ENCODE results near the gene TTLL11.

Gene TTLL11, protein sequence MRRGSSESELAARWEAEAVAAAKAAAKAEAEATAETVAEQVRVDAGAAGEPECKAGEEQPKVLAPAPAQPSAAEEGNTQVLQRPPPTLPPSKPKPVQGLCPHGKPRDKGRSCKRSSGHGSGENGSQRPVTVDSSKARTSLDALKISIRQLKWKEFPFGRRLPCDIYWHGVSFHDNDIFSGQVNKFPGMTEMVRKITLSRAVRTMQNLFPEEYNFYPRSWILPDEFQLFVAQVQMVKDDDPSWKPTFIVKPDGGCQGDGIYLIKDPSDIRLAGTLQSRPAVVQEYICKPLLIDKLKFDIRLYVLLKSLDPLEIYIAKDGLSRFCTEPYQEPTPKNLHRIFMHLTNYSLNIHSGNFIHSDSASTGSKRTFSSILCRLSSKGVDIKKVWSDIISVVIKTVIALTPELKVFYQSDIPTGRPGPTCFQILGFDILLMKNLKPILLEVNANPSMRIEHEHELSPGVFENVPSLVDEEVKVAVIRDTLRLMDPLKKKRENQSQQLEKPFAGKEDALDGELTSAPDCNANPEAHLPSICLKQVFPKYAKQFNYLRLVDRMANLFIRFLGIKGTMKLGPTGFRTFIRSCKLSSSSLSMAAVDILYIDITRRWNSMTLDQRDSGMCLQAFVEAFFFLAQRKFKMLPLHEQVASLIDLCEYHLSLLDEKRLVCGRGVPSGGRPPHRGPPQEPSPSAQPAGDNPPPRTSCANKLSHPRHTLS

DNA sequence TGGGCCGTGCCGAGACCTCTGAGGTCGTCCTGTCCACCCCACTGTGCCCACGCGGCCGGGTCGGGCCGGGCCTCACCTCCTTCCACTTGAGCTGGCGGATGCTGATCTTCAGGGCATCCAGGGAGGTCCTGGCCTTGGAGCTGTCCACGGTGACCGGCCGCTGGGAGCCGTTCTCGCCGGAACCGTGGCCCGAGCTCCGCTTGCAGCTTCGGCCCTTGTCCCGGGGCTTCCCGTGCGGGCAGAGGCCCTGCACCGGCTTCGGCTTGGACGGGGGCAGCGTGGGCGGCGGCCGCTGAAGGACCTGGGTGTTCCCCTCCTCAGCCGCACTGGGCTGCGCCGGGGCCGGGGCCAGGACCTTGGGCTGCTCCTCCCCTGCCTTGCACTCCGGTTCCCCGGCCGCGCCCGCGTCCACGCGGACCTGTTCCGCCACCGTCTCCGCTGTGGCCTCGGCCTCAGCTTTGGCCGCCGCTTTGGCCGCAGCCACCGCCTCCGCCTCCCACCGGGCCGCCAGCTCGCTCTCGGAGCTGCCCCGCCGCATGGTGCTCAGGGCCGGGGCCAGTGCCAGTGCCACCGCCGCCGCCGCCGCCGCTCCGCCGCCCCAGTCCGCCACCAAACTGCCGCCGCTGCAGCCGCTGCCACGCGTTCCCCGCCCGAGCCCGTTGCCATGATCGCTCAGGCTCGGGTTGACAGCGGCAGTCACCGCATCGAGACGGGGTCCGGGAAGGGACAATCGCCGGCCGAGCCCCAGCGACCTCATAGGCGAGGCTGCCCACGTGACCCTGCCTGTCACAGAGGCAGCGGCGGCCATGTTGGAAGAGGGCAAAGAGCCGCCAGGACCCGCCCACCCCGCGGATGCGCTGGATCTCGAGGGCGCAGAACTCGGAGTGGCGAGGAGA is at the start of gene TTLL11:
TTLL11 (minus strand) TSS at position 698 of the 896 bp plus-strand sequence; CDS start at position 538, 160 bp downstream.
- peak; percentile 87 for DNase-seq (ENCODE audit: low spot score)

DNA sequence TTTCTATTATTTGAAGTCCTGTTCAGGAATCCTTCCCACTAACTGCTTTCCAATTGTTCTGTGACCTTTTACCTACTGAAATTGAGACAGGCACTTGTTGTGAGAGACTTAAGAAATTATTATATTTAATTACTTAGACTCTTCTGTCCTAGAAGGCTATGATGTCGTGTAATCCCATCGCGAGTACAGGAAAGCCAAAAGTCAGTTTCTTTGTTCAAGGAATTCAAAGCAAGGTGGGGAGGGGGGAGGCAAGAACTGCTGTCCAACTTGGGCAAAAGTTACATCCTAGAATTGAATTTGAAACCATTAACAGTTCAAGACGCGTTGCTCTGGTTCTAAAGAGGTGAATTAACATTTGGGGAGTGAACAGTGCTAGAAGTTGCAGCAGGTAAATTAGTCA is 48.6 kb upstream of the TTLL11 start:
- no peak for DNase-seq (ENCODE audit: low spot score)

DNA sequence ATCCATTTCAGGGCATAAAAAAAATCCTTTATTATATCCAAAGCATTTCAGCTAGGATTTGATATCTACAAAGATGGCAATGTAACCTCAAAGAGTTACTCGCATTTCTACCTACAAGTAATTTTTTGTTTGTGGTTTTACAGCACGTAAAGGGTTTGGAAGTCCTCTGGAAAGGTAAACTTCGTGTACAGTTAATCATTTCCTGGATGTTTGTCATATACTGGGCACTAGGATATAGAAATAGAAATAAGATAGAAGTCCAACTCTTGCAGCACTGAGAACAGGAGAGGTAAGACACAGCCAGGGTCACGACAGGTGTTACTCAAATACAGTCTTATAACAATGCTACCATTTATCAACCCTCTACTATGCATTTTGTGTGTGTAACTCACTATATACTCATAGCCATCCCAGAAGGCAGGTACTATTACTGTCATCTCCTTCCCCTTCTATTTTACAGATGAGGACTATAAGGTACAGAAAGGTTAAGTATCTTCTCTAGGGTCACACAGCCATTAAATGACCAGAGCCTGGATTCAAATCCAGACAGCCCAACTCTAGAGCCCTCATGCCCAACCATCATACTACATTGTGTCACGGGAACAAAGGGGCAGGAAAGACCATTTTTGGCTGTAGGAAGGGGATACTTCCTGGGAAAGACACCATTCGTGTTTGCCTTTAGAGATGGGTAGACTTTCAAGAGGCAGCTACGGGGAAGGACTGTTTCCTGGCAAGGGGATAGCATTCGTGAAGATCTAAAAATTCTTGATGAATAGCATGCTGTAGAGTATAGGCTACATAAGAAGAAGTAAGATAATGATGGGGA is 47.5 kb upstream of the TTLL11 start:
- DNase-seq (ENCODE audit: low spot score): no peak

DNA sequence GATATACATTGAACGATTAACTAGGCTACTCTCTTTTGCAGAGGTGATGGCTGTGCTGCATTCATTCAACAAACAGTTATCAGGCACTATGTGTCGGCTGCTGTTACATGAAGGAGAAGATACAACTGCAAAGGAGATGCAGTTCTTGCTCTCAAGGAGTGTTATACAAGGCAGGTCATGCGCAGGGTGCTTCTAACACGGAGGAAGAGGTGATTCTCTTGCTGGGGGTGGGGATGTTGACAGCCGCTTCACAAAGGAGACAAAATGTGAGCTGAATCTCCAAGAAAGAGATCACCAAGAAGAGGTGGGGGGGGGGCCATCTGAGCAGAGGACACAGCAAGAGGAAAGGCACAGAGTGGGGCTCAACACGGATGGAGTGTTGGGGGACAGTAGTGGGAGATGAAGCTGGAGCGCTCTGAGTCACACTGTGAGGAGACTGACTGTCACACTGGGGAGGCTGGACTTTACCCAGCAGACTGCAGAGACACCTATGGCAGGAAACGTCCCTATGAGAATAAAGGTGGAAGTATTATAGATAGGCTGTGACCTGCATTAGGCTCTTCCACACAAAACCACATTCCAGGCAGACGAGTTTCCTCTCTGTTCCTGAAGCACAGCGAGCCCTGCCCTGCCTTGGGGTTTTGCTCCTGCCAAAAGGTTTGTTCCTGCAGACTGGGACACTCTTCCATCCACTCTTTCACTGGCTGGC is 45.6 kb upstream of the TTLL11 start:
- no peak for DNase-seq (ENCODE audit: low spot score)

DNA sequence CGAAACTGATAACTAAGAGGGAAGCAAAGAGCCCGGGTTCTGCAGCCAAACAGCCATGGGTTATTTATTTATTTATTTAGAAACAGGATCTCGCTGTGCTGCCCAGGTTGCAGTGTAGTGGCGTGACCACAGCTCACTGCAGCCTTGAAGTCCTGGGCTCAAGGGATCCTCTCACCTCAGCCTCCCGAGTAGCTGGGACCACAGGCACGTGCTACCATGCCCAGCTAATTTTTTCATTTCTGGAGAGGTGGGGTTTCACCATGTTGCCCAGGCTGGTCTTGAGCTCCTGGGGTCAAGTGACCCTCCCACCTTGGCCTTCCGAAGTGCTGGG is 42.4 kb upstream of the TTLL11 start:
- no peak for DNase-seq (ENCODE audit: low spot score)

DNA sequence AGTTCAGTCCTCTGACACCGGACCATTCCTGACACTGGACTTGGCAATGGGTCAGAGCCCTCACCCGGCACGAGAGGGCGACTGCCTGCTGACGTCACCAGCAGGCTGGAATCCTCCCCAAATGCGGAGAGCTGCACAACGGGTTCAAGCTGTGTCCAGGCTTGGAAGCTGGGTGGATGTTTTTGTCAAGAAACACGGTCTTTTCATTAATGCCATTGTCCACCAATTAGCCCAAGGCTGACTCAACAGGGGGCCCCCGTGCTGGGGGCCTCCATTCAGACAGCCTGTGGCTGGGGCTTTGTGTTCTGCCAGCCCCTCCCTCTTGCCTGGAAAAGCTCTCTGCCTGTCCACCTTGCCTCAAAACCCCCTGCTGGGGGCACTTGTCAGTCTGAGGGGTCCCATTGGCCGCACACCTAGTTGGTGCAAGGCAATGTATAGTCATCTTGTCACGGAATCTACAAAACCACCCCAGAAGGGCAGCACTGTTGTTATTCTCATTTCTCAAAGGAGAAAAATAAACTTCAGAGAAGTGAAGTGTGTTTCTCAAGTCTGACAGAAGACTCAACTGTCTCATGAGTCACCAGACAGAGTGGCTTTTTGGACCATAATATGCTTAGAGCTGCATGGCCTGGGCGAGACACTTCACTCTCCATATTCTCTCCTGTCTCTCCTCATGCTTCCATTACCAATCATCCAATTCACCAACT is 41.9 kb upstream of the TTLL11 start:
- DNase-seq (ENCODE audit: low spot score): peak; percentile 46

DNA sequence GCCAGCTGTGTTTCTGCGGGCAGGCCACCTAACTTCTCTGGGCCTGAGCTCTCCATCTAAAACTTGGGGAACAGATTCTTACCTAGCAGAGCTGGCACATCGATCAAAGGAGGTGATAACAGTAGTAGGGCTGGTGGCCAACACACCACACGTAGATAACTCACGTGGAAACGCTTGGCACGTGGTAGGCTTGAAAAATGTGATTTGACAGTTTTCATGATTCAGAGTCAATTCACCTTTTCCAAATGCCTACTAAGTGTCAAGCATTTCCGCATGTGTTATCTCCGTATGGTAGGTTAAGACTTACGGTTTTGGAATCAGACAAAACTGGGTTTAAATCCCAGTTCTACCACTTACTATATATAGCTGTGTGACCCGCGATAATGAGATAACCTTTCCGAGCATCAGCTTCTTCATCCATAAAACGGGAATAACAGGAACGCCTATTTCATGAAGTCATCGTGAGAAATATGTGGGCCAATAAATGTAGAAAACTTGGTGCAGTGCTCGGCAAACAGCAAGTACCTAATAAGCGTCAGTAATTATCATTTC is 41.0 kb upstream of the TTLL11 start:
- DNase-seq (ENCODE audit: low spot score): peak; percentile 34

DNA sequence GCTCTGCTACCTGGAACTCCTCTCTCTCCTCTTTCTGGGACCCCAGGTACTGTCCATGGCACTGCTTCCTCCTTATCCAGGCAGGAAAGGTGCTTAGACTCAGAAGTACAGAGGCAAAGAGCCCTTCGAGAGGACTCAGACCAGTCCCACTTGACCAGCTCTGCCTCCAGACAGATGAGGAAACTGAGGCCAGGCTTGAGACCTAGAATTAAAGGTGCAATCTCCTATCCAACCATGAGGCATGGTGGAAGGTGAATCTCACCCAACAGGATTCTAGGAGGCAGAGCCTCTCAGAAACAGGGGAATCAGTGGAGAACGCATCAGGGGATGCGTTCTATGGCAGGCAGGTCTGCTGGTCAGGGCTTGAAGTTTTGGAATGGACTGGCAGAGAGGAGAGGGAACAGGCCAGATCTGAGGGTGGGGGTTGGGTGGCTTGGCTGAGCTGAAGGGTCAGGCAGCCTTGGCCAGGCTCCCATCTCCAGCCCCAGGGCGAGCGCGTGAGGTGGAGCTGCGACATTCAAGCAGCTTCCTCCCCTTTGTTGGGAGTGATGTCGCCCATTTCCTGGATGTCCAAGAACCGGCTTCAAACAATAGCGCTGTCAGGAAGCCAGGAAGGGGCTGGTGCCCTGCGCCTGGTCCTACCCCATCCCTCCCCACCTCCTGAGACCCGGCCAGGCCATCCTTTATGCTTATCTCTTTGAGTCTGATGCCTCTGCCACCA is 40.3 kb upstream of the TTLL11 start:
- DNase-seq (ENCODE audit: low spot score): peak; percentile 84

DNA sequence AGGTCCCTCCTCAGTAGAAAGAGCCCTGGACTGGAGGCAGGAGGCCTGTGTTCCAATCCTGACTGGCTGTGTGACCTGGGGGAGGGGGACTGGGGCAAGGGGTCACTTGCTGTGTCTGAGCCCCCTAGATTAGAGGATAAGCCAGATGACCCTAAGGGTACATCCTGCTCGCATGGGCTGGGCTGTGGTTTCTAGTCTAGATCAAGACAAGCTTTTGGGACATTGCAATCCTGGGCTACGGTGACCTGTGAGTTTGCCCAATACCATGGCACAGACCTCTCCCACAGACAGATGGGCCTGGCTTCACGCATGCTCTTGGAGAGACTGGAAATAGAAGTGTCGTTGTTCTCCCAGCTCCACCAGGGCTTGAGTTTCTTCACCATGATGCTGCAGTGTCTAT is 39.4 kb upstream of the TTLL11 start:
- DNase-seq (ENCODE audit: low spot score): no peak

DNA sequence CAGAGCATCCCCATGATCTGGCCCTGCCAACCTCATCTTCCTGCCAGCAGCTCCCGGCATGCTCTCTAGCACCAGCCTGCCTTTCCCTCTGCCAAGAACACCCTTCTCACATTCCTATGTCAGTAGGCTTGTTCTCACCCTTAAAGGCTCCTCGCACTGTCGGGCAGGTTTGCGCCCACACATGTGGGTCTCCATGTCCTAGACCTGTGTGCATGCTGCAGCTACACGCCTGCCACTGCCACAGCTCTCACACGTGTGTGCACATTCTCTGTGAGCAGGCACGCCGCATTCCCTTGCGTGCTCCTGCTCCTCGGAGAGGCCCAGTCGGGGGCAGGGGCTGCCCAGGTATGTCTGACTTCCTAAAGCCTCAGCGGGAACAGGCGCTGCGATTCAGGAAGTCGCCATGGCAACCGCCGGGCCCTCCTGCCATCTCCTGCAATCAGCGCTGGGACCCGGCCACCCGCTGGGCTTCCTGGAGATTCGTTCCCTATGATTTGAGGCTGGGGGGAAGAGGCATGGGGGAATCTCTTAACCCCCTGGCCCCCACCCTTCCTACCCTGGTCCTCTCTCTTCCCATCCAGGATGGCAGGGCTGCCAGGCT is 38.4 kb upstream of the TTLL11 start:
- no peak for DNase-seq (ENCODE audit: low spot score)

DNA sequence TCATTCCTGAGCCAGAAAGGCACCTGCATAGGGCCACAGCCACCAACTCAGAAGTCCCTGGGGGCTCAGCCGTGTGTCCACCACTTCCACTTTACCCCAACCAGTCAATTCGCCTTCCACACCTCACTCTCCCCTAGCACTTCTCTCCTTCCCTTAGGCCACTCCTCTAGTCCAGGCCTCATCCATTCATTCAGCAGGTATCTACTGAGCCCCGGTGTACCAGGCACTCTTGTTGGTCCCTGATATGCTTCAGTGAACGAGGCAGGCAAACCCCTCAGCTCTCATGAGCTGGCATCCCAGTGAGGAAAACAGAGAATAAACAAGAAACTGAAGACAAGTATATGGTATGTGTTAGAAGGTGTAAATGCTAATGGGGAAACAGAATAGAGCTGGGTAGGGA is 37.7 kb upstream of the TTLL11 start:
- DNase-seq (ENCODE audit: low spot score): no peak

DNA sequence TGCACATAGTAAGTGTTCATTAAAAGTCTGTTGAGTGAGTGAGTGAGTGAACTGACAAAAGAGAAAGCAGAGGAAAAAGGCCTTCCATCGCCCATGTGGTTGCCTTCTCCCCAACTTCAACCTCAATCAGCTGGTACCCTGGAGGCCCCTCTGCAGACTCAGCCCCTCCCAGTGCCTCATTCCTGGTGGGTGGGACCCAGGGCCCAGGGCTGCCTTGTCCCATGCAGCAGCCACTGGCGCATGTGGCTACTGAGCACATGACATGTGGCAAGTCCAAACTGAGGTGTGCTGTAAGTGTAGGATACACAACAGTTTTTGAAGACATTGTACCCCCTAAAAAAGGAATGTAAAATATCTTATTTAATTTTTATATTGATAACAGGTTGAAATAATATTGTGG is 36.9 kb upstream of the TTLL11 start:
- no peak for DNase-seq (ENCODE audit: low spot score)

DNA sequence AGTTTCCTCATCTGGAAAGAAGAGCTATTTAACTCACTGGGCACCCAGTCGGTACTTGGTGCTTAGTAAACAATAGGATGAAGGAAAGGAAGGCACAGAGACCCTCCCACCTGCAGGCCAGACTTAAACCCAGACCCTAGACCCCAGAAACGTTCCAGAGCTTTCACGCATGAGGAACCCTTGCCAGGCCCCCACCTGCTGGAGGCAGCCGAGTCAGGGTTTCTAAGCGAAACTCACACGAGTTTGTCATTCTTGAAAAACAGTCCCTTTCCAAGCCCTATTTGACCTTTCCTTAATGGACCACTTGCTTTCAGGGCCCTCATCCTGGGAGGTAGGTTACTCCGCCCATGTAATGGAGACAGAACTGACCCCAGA is 35.8 kb upstream of the TTLL11 start:
- DNase-seq (ENCODE audit: low spot score): no peak

DNA sequence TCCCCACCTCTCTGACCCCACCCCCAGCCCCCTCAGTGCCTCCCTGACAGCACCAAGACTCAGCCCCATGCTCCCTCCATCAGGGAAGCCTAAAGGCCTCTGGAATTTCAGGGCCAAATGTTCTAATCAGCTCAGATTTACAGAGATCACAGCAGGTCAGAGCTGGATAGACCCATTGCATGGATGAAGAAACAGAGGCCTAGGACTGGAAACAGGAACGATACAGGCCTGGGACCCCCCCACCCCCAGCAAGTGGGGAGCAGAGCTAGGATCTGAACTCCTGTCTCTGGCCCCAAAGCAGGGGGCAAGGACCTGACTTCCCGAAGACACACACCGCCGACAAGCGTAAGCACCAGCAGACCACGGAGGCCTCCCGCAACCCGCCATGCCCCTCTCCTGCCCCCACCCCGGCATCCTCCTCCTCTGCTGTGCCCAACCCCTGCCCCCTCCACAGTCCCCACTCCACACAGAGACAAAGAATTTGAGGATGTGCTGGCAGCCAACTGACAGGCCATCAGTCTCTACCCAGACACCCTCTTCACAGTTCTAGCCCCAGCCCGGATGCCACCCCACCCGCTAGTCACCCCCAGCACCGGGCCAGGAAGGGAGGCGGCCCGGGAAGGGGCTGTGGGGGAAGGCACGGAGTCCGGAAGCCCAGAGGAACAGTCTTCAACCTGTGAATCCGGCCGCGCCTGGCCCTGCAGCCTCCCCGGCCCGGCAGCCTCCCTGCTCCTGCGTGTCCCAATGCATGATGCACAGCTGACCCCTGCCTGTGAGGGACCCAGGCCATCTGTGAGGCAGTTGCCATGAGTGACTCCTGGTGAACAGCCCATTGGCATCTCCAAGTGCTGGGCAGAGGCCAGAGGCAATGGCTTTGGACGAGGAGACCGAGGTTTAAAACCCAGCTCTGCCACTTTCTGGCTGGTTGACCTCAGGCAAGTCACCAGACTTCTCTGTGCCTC is 35.2 kb upstream of the TTLL11 start:
- DNase-seq (ENCODE audit: low spot score): peak; percentile 86

DNA sequence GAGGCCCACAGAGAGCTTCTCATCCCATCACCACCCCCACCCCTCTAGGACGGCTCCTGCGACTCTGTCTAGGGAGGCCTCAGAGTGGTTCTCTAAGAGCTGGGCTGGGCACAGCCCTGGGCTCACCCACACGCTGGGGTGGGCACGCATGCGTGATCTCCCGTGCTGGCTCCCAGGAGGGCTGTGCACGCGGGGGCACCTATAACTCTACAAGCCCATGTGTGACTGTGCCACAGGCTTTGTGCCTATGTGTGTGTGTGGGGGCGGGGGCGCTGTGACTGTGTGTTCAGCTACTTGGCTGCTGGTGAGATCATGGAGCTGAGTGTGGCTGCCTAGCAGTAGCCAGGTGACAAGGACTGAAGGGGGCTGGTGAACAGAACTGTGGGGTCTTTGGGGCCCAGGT is 34.3 kb upstream of the TTLL11 start:
- no peak for DNase-seq (ENCODE audit: low spot score)

DNA sequence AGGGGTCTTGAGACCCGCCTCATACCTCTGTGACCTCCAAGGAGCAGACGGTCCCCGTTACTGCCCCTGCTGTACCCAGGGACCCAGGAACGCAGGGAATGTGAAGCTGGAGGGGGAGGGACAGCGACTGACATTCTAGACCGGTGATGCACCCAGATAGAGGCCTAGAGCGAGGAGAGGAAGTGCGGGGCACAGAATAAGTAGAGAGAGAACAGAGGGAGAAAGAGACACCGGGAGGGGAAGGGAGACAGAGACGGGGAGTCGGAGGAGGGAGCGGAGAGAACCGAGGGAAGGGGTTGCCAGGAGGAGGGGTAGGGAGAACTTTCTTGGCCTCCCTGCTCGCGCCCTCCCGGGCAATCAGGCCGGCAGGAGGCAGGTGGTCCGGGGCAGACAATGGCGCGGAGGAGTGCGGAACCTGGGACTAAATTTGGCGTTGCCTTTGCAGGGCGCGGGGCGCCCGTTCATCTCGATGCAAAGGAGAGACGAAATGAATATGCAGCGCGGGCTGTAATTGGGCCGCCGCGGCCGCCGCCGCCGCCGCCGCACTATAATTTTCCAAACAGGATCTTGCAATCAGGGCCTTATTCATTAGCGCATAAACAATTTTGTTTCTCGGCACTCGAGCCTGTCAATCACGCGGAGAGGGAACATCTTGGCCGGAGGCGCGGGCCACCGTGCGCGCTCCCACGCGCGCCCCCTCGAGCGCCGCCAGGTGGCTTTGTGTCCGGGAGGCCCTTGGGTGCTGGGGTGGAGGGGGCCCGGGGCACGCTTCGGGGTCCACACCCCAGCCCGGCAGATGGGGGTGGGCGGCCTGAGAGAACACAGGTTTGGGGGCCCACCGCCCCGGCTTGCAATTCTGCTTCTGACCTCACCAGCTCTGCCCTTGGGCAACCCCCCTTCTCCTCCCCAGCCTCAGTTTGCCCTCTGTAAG is 33.5 kb upstream of the TTLL11 start:
- no peak for DNase-seq (ENCODE audit: low spot score)

Measured in kidney capillary endothelial cell (primary cell).